GM23248 (cell line): Measurements from ENCODE around the gene EHBP1.

ENCODE experiments used
- EZH2 ChIP-seq: fragments of 200-600 bp; sonication (generic); IDR thresholded peaks from 2 replicates; pipeline ENCODE4 v1.6.1; 2018; ENCODE audit warnings: antibody characterized with exemption, mild to moderate bottlenecking; ENCODE audit not compliant: insufficient read depth, poor library complexity, severe bottlenecking
- EZH2phosphoT487 ChIP-seq: fragments of 200-600 bp; sonication (generic); IDR thresholded peaks from 2 replicates; pipeline ENCODE4 v1.6.1; 2018; ENCODE audit warnings: antibody characterized with exemption, moderate library complexity, mild to moderate bottlenecking, low read depth; ENCODE audit not compliant: insufficient read depth

GRCh38 chr2:62705007-62705829 is at the start of gene EHBP1:
- TF ChIP-seq EZH2 (no peak), EZH2phosphoT487 (no peak)
